Stimulated activated effector memory CD8-positive, alpha-beta T cell treated with anti-CD3 and anti-CD28 coated beads, Interleukin-12 subunit alpha, Interleukin-12 subunit beta, amount 100 ng/mL, for 72 hours (primary cell): ENCODE measurements around the gene AHCYL2.
"Not testable (repeated sequence)": the region's sequence is repeated elsewhere in the genome, so short reads cannot be mapped to it uniquely, and the experiment has no call there.

ENCODE experiments used
- ATAC-seq: fragments of 150-1000 bp; cut with Tn5 transposase; 2 replicates; pipeline ENCODE4 v1.10.0; 2021
- DNase-seq, 2 donors: peaks; one replicate each; pipeline ENCODE4 v3.0.0; 2021 to 2022; ENCODE audit warnings: low spot score in 2 of 2
- H3K27ac Mint-ChIP-seq: one replicate; pipeline ENCODE4 v1.8.0; 2022; ENCODE audit warnings: mild to moderate bottlenecking, mixed read lengths
- H3K36me3 Mint-ChIP-seq: one replicate; pipeline ENCODE4 v1.8.0; 2022; ENCODE audit warnings: mild to moderate bottlenecking, mixed read lengths
- H3K4me1 Mint-ChIP-seq: one replicate; pipeline ENCODE4 v1.8.0; 2022; ENCODE audit warnings: mixed read lengths
- H3K4me3 Mint-ChIP-seq: one replicate; pipeline ENCODE4 v1.8.0; 2022; ENCODE audit warnings: mild to moderate bottlenecking, mixed read lengths
- H3K9me3 Mint-ChIP-seq: one replicate; pipeline ENCODE4 v1.8.0; 2022; ENCODE audit warnings: mixed read lengths

The AHCYL2 gene

DNA sequence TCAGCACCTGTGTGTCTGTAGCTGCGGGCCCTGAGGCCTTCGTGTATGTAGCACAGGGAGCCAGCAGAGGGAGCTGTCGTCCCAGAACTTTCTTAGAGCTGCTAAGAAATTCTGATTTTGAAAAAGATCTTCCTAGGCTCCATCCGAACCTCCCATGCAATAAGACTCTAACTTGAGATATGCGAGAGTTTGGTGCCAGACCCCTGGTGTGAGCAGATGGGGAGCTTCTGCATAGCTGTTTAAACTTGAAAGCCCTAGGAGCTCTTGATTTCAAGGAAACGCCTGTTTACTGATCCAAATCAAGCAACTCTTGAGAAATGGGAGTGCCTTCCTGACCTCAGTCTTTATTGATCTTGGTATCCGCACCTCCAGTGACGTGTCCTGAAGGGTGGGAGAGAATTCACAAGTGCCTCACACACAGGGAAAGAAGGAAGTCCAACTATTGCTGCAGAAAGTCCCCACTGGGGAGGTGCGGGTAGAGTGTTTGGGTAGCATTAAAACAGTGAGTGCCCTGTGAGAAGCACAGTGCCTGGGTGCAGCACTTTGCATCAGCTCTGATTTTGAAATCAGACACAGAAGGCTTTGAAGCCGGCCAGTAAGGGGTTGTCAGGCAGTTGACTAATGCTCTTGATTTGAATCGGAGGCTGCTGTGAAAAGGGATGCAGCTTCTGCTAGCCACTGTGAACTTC is 143.0 kb downstream of the AHCYL2 start:
- peaks cover 31% of the 10 kb centered on the region for H3K4me1 Mint-ChIP-seq
- peak; percentile 67 to 89 for DNase-seq

DNA sequence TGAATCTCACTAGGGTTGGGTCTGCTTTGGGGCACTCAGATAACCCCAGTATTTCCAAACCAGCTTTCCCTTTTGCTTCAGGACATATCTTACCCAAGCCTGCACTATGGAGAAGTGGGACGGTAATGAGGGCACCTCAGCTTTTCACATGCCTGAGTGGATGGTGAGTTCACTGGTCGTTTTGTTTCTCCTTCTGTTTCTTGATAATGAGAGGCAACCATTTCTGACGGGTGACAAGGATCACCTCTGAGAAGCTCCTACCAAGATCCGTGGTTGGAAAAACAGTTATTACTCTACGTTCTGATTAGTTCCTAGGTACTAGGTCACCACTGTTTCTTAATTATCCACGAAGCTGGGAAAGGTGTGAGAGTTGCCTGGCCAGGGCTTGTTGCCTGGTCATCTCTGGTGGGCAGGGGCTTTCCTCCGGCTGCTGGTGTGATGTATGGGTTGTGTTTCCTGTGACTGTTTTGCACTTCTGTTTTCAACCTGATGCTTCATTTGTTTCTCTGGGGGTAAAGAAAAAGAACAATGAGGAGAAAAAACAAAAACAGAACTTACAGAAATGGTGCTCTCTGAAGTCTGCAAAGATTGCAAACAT is 143.7 kb downstream of the AHCYL2 start:
- peak; percentile 63 for ATAC-seq
- H3K36me3 Mint-ChIP-seq: no peaks in the 10 kb centered on the region
- peaks cover 35% of the 10 kb centered on the region for H3K4me1 Mint-ChIP-seq
- DNase-seq: peak in 1 of 2 donors; percentile 77
- no peaks in the 10 kb centered on the region for H3K9me3 Mint-ChIP-seq
- peak overlapping the region; percentile 69 for H3K4me3 Mint-ChIP-seq
- H3K27ac Mint-ChIP-seq: peak overlapping the region; percentile 86

More for the DNA sequence above, 143.0 kb downstream of the AHCYL2 start:
- H3K36me3 Mint-ChIP-seq: no peaks in the 10 kb centered on the region
- ATAC-seq: peak; percentile 93
- no peaks in the 10 kb centered on the region for H3K9me3 Mint-ChIP-seq
- H3K4me3 Mint-ChIP-seq: peak overlapping the region; percentile 69
- peak overlapping the region; percentile 86 for H3K27ac Mint-ChIP-seq

DNA sequence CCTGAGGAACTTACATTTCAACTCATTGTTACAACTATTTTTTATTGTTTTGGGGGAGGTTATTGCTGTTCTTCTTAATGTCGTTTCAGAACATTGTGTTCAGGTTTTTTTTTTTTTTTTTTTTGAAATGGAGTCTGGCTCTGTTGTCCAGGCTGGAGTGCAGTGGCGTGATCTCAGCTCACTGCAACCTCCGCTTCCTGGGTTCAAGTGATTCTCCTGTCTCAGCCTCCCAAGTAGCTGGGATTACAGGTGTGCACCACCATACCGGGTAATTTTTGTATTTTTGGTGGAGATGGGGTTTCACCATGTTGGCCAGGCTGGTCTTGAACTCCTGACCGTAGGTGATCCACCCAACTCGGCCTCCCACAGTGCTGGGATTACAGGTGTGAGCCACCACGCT is 144.6 kb downstream of the AHCYL2 start:
- Mint-ChIP-seq H3K4me1 (peaks cover 39% of the 10 kb centered on the region), H3K4me3 (peak overlapping the region; percentile 69), H3K27ac (peak overlapping the region; percentile 86)
- not testable (repeated sequence) for H3K9me3 Mint-ChIP-seq, ATAC-seq, H3K36me3 Mint-ChIP-seq, DNase-seq

DNA sequence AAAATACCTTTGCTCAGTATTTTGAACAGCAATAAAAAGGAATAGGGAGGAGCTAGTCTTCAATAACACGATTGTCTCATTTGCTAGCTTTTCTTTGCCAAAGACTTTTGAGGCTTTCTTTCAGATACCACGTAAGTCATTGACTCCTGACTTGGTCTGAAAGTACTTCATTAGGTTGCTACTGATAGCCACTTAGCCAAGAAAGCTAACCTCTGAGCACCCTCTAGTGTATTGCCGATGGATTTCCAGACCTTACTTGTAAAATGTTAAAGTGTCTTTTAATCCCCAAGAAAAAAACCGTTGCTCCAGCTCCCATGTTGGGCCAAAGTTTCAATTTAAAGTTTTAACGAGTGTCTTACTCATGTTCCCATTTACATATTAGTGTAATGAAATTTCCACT is 146.0 kb downstream of the AHCYL2 start:
- H3K27ac Mint-ChIP-seq: no peak overlapping the region
- no peaks in the 10 kb centered on the region for H3K36me3 Mint-ChIP-seq
- H3K4me1 Mint-ChIP-seq: peaks cover 39% of the 10 kb centered on the region
- H3K9me3 Mint-ChIP-seq: no peaks in the 10 kb centered on the region
- H3K4me3 Mint-ChIP-seq: no peak overlapping the region
- ATAC-seq (no peak), DNase-seq (no peak)

DNA sequence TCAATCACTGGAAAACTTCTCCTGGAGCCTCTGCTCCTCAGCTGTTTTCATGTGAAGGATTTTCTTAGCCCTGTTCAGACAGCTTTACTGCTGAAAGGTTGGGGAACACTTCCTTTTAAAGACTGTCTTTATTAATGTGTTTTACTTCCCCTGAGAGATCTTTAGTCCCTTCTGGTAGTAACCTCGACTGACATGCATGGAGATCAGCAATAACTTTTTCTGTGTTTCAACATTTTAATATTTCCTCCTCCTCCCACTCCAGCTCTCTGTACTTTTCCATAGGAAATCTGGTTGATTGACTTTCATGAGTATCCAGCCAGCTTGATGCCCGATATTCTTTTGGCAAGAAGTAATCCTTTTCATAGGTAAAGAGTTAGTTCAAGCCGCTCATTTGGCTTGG is 146.7 kb downstream of the AHCYL2 start:
- Mint-ChIP-seq H3K4me1 (peaks cover 40% of the 10 kb centered on the region), H3K9me3 (no peaks in the 10 kb centered on the region), H3K27ac (no peak overlapping the region), H3K36me3 (no peaks in the 10 kb centered on the region), H3K4me3 (no peak overlapping the region)
- ATAC-seq (no peak), DNase-seq (no peak)

DNA sequence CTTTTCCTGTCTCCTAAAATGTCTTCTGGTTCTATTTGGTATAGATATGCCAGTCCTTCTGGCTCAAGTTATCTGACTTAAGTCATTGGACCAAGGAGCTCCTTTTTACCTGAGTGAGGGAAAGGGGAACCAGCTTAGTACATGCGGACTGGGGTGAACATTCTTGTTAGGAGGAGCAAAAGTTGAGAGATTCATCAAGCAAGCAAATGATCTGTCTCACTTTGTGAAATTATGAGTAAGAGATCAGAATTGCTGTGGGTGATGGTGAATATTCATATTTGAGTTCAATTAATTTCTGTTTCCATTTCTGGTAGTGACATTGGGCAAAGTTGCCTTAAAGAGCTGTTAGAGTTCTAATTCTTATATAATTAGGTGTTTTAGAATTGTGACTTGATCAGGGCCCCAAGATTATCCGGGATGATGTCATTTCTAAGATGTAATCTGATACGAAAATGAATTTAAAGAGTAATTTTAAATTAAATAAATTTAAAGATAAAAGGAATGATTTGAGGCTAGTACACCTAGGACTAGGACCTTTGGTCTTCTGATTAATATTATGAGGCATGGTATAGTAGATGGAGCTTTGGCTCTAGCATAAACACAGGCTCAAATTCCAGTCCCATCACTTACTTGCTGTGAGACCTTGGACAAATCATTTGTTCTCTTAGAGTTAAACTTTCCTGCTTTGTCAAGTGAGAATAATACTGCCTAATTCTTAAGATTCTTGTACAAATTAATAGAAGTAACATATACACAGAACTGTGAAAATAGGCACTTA is 149.0 kb downstream of the AHCYL2 start:
- H3K9me3 Mint-ChIP-seq: no peaks in the 10 kb centered on the region
- DNase-seq (no peak), ATAC-seq (peak; percentile 68)
- H3K4me1 Mint-ChIP-seq: peaks cover 29% of the 10 kb centered on the region
- H3K4me3 Mint-ChIP-seq: peak overlapping the region; percentile 19
- no peak overlapping the region for H3K27ac Mint-ChIP-seq
- no peaks in the 10 kb centered on the region for H3K36me3 Mint-ChIP-seq

DNA sequence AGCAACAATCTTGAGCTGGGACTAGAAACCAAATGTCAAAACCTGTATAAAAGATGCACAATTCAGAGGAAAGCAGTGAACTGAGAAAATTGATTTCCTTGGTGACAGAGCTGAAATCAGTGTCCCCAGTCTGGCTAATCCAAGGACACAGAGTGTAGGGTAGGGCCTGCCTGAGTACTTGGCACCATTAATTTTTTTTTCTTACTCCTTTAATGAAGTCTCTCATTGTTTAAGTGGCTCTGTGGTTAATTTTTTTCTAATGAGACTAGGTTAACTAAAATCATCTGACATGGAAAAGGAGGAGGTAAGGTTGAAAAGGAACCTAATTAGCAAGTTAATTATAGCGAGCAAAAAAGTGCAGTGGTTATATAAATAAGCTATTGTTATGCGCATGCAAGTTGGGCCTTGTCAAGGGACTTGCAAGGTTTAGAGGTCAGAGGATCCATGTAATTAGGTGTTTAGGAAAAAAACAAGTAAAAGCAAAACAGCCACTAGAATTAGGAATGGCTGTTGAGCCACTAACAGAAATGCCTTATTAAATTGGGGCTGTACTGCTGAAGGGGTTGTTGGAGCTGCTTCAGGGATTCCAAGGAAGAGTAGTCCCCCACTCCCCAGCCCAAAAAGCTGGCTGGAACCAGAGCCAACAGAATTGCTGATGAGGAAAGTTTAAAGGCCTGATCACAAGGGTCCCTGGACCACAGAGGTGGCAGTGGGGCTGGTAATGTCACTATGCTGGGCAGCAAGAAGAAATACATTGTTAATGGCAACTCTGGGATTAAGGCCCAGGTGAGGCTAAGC is 150.5 kb downstream of the AHCYL2 start:
- no peak overlapping the region for H3K27ac Mint-ChIP-seq
- ATAC-seq (no peak), DNase-seq (no peak)
- H3K36me3 Mint-ChIP-seq: no peaks in the 10 kb centered on the region
- H3K4me3 Mint-ChIP-seq: no peak overlapping the region
- no peaks in the 10 kb centered on the region for H3K9me3 Mint-ChIP-seq
- peaks cover 27% of the 10 kb centered on the region for H3K4me1 Mint-ChIP-seq

DNA sequence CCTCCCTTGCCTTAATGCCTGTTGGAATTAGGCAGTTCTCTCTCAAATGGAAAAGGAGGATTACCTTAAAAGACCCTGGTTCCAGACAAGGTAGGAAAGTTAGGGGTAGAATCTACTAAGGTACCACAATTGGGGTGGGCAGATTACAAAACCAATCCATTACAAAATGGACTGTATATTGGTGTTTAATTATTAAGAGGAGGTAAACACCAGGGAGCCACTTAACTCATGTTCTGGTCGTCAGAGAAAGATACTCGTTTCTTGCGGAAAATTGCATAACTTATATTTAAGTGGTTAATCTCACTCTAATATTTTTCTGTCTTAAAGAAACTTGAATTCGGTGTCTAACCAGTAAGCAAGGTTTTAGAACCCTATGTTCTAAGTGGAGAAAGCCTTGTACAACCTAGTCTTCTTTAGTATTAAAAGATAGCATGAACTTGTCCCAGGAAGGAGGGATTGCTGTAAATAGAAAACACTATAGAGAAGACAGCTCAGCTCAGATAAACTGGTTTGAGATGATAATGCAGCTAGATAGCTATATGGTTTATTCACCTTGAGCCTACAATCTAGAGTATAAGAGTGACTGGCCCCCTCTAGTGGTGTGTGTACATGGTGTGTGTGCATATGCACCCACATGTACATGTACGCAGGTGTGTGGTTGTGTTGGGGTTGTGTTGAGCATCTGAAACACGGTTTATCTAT is 151.4 kb downstream of the AHCYL2 start:
- Mint-ChIP-seq H3K4me3 (no peak overlapping the region), H3K9me3 (no peaks in the 10 kb centered on the region), H3K36me3 (no peaks in the 10 kb centered on the region), H3K4me1 (peaks cover 27% of the 10 kb centered on the region), H3K27ac (no peak overlapping the region)
- ATAC-seq: peak; percentile 85
- peak; percentile 24 to 75 for DNase-seq

DNA sequence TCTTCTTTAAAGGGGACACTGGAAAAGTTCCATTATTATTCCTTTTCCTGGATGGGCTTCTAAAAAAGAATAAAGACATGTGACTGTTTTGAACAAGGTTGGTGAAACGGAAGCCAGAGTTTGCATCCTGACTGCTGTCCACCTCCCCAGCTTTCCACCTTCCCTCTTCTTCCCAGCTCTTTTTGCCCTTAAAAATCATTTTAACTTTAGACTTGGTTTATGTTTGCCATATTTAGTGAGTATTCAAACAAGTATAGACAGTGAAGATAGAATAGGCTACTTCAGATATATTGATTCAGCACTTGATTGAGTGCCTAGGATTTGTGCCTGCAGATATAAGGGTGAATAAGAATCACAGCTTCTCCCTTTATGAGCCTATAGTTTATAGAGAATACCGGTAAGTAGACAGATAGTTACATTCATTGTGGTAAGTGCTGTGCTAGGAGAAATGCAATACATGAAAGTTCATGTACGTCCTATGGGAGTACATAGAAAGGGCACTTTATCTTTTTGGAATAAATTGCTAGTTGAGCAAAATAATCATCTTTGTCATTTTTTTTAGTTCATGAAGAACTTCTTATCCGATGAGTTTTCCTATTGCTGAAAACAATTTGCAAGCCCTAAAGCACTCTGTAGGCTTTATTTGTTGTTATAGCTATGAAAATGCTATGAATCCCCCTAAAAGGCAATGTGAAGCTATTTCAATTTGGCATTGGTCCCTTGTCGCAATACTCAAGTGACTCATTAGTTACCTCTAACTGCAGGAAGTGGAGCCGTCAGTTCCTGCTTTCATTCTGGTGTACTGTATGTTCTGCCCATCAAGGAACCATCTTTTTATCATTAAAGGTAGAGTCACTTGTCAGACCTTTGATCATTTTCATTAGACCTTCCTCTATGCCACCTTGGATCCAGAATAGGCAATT is 152.2 kb downstream of the AHCYL2 start:
- Mint-ChIP-seq H3K9me3 (no peaks in the 10 kb centered on the region), H3K4me1 (peaks cover 31% of the 10 kb centered on the region), H3K27ac (no peak overlapping the region), H3K4me3 (no peak overlapping the region), H3K36me3 (peaks cover 5% of the 10 kb centered on the region)
- ATAC-seq (peak; percentile 80), DNase-seq (no peak)

DNA sequence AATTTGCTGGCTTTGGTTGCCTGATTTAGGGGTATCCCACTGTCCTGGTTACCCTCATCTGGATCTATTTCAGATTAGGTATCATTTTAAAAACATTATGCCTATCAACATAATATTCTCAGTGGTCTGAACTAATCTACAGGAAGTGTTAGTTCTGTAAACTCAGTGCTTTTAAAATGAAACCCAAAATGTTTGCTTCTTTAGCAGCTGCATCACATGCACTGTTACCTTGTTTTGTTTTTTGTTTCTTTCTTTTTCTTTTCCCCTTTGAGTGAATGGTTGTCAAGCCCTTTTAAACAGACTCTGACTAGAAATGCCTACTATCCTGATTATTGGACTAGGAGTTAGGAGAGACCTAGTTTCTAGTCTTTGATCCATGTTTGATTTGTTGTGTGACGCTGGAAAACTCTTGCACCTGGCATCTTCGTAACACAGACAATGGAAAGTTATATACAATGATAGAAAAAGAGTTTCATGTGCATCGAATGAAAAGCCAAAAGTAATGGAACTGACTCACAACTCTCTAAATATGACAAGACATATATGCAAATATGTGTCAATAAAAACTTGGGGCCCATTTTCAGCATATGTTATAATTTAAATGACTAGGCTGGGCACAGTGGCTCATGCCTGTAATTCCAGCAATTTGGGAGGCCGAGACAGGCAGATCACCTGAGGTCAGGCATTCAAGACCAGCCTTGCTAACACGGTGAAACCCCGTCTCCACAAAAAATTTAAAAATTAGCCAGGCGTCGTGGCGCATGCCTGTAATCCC is 157.1 kb downstream of the AHCYL2 start:
- H3K27ac Mint-ChIP-seq: no peak overlapping the region

DNA sequence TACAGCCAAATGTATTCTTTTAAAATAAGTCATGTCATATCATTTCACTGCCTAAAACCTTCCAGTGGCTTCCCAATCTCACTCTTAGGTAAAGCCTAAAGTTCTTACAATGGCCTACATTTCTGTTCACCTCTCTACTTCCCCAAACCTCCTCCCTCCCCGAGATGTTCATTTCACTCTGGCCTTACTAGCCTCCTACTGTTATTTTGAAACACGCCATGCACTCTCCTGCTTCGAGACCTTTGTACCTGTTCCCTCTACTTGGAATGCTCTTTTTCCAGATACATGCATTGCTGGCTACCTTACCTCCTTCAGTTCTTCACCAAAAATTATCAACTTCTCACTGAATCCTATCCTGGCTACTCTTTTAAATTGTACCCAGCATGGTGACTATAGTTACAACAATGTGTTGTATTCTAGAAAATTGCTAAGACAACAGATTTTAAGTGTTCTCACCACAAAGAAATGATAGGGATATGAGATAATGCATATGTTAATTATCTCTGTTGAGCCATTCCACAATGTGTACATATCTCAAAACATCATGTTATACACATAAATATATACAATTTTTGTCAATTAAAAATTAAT is 158.8 kb downstream of the AHCYL2 start:
- ATAC-seq (no peak), DNase-seq (no peak)
- H3K4me3 Mint-ChIP-seq: no peak overlapping the region
- peaks cover 9% of the 10 kb centered on the region for H3K36me3 Mint-ChIP-seq
- no peaks in the 10 kb centered on the region for H3K9me3 Mint-ChIP-seq
- H3K4me1 Mint-ChIP-seq: peaks cover 20% of the 10 kb centered on the region
- H3K27ac Mint-ChIP-seq: peak overlapping the region; percentile 49

More for the DNA sequence above, 157.1 kb downstream of the AHCYL2 start:
- Mint-ChIP-seq H3K9me3 (no peaks in the 10 kb centered on the region), H3K36me3 (peaks cover 9% of the 10 kb centered on the region), H3K4me3 (no peak overlapping the region), H3K4me1 (peaks cover 22% of the 10 kb centered on the region)
- DNase-seq (no peak), ATAC-seq (peak; percentile 58)

DNA sequence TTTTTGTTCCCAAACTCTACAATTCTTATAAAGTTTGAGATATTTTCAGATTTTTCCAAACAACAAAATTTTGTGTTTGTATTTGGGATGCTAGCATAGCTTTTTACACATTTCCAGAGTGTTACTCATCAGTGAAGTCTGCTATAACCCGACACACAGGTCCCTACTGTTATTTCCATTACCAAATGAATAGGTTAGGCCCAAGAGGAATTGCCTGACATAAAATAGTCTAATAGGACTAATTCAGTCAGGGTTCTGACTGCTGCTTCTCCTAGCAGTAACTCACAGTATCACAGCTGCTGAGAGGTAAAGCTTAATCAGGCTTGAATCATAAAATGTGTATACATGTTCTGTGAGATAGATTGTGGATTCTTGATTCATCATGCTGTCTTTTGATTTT is 160.3 kb downstream of the AHCYL2 start:
- H3K27ac Mint-ChIP-seq: no peak overlapping the region
- no peak overlapping the region for H3K4me3 Mint-ChIP-seq
- no peaks in the 10 kb centered on the region for H3K9me3 Mint-ChIP-seq
- ATAC-seq (no peak), DNase-seq (no peak)
- H3K36me3 Mint-ChIP-seq: peaks cover 14% of the 10 kb centered on the region
- peaks cover 20% of the 10 kb centered on the region for H3K4me1 Mint-ChIP-seq

DNA sequence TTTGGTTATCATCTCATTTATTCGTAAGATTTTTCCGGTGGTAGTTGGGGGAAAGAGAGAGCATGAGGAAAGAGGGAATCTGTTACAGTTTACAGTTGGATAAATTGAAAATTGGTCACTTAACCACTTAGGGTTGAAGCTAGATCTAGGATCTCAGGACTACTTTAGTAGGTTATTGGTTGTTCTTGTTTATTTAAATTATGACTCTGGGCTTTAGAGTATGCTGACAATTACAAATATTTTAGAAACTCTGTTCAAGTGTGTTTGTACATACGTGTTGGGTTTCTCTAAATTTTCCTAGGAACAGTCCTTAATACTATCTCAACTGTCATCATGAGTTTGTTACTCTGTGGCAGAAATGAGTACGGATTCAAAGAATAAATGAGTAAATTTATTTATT is 160.8 kb downstream of the AHCYL2 start:
- Mint-ChIP-seq H3K4me3 (no peak overlapping the region), H3K36me3 (peaks cover 14% of the 10 kb centered on the region), H3K9me3 (no peaks in the 10 kb centered on the region), H3K4me1 (peaks cover 20% of the 10 kb centered on the region), H3K27ac (no peak overlapping the region)
- DNase-seq: no peak
- ATAC-seq: no peak
